ENCODE data around the gene CCDC6.

CCDC6 gene

DNA sequence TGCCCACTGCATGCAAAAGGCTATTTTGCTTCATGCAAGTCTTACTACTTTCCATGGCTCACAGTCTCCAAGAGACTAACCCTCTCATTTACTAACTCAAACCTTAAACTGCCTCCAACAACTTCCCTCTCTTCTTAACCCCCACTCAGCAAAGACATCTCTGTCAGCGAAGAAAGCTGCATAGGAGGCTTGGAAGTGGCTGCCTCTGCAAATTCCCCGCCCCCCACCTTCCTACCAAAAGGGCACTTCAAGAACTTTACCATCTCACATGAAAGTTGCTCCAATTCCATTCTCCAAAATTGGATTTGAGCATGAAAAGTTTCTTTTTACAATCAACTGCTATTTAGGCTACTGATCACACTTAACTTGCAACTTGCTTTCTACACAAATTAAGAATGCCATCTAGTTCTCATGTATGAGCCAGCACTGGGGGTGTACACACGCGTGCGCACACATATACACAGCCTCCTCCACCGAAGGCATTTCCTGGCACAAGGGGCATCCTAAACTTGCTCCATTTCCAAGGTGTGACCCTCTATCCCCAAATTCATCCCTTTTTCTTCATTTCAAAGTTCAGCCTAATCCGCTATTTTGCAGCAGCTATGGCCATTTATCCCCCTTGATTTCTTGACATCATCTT is 1.8 kb downstream of the CCDC6 start:
- Mint-ChIP-seq H3K9me3 (no peaks in the 10 kb centered on the region), H3K4me3 (peak overlapping the region; percentile 97 to 99 (median 98)), H3K27ac (peak overlapping the region; percentile 87 to 97 (median 96)), H3K4me1 (peaks cover 70% of the 10 kb centered on the region), H3K36me3 (ENCODE audit: low read depth) (peaks cover 3% of the 10 kb centered on the region), H3K27me3 (ENCODE audit: low read depth) (no peaks in the 10 kb centered on the region)
- TF ChIP-seq, protein P1, sequence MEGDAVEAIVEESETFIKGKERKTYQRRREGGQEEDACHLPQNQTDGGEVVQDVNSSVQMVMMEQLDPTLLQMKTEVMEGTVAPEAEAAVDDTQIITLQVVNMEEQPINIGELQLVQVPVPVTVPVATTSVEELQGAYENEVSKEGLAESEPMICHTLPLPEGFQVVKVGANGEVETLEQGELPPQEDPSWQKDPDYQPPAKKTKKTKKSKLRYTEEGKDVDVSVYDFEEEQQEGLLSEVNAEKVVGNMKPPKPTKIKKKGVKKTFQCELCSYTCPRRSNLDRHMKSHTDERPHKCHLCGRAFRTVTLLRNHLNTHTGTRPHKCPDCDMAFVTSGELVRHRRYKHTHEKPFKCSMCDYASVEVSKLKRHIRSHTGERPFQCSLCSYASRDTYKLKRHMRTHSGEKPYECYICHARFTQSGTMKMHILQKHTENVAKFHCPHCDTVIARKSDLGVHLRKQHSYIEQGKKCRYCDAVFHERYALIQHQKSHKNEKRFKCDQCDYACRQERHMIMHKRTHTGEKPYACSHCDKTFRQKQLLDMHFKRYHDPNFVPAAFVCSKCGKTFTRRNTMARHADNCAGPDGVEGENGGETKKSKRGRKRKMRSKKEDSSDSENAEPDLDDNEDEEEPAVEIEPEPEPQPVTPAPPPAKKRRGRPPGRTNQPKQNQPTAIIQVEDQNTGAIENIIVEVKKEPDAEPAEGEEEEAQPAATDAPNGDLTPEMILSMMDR (IDR thresholded peaks at IDR 0.05; ENCODE audit: unreplicated experiment in 3 of 3), result no peak

DNA sequence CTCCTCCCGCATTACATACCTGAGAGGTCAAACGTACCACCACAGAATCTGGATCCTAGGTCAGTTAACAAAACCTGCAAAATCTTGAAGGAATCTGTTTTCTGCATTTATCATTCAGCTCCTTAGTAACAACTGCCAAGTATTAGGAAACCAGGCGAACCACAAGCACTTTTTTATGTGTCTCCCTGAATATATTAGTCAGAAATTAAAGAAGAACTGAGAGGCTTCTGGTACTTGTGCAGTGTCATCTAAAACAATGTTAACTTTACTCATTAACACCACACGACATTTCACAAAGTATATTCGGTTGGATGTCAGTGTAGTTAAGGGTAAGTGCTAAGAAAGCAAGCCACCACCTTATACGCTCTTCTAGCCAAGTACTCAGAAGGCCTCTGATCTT is 2.5 kb downstream of the CCDC6 start:
- TF ChIP-seq, protein P1 (IDR thresholded peaks at IDR 0.05; ENCODE audit: unreplicated experiment in 3 of 3), result no peak
- no peaks in the 10 kb centered on the region for H3K27me3 Mint-ChIP-seq (ENCODE audit: low read depth)
- peaks cover 3% of the 10 kb centered on the region for H3K36me3 Mint-ChIP-seq (ENCODE audit: low read depth)
- H3K4me3 Mint-ChIP-seq, result peak overlapping the region; percentile 97 to 99 (median 98)
- H3K4me1 Mint-ChIP-seq, result peaks cover 76% of the 10 kb centered on the region
- no peaks in the 10 kb centered on the region for H3K9me3 Mint-ChIP-seq
- peak overlapping the region in 2 of 3 experiments; percentile 11 to 87 for H3K27ac Mint-ChIP-seq

DNA sequence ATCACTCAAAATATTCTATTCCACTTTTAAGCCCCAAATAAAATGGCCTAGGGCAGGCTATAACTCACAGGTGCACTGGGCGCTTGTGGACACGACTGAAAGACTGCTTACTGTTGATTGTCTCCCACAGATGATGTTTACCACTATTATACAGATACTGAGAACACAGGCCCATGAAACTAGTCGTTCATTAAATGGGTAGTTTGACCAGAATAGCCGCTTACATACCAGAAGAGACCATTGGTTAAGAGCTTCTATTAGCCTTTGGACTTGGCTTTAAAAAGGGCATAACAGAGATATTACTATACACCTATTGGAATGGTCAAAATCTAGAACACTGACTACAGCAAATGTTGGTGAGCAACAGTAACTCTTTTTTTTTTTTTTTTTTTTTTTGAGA is 4.3 kb downstream of the CCDC6 start:
- TF ChIP-seq, protein P1 (IDR thresholded peaks at IDR 0.05; ENCODE audit: unreplicated experiment in 3 of 3), result no peak
- no peaks in the 10 kb centered on the region for H3K9me3 Mint-ChIP-seq
- no peak overlapping the region for H3K27ac Mint-ChIP-seq
- peaks cover 73% of the 10 kb centered on the region for H3K4me1 Mint-ChIP-seq
- peaks cover 3% of the 10 kb centered on the region for H3K36me3 Mint-ChIP-seq (ENCODE audit: low read depth)
- no peak overlapping the region for H3K4me3 Mint-ChIP-seq
- H3K27me3 Mint-ChIP-seq (ENCODE audit: low read depth), result no peaks in the 10 kb centered on the region

DNA sequence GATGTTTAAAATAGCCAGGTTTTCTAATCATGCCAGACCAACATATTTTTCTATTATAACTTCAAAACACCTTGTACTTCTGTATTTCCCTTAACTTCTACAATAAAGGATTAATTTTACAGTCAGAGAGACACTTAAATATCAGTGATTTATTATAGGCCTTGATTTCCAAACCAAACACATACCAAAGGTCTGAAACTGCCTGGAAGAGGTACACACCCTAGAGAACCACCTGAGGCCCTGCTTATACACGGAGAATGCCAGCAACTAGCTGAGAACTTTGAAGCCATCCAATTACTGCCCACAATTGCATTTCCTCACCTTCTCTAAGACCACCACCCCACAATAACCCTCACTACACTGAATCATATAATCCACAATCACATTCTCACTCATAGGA is 4.9 kb downstream of the CCDC6 start:
- H3K4me1 Mint-ChIP-seq, result peaks cover 71% of the 10 kb centered on the region
- H3K4me3 Mint-ChIP-seq, result peak overlapping the region in 1 of 3 experiments; percentile 19
- no peaks in the 10 kb centered on the region for H3K9me3 Mint-ChIP-seq
- H3K27me3 Mint-ChIP-seq (ENCODE audit: low read depth), result no peaks in the 10 kb centered on the region
- H3K36me3 Mint-ChIP-seq (ENCODE audit: low read depth), result peaks cover 3% of the 10 kb centered on the region
- TF ChIP-seq, protein P1 (IDR thresholded peaks at IDR 0.05; ENCODE audit: unreplicated experiment in 3 of 3), result no peak
- H3K27ac Mint-ChIP-seq, result no peak overlapping the region

DNA sequence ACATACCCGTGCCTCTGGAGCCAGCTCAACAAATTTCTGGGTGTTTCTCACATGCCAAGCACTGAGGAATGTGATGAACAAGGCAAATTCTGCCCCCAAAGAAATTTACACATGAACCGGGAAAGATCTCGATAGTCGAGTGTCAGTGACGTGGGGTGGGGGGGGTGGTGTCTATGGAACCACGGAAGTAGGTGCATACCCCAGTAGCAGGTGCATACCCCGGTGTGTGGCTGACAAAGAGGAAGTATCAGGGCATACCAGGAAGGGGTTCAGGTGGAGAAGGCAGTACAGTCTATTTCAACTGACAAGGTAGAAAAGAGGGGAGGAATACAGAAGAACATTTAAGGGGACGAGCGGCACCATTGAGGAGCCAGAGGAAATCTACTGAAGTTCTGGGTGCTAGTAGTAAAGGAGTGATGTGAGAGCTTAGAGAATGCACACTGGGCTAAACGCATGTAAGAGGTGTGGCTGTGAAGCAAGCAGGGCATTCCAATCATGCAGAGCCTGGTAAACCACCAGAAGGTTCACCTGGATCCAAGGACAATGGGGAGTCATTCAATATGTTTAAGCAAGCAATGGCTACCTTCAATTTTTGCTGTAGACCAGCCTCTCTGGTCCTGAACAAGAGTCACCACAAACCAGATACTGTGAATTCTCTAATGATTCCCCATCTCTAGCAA is 6.2 kb downstream of the CCDC6 start:
- H3K27me3 Mint-ChIP-seq (ENCODE audit: low read depth), result no peaks in the 10 kb centered on the region
- H3K27ac Mint-ChIP-seq, result peak overlapping the region in 2 of 3 experiments; percentile 31 to 66
- peaks cover 3% of the 10 kb centered on the region for H3K36me3 Mint-ChIP-seq (ENCODE audit: low read depth)
- peaks cover 78% of the 10 kb centered on the region for H3K4me1 Mint-ChIP-seq
- H3K4me3 Mint-ChIP-seq, result peak overlapping the region in 1 of 3 experiments; percentile 9
- TF ChIP-seq, protein P1 (IDR thresholded peaks at IDR 0.05; ENCODE audit: unreplicated experiment in 3 of 3), result no peak
- no peaks in the 10 kb centered on the region for H3K9me3 Mint-ChIP-seq

Data from nephron (organoid).